DMS 273 treated with DMSO at 0.1 percent for 48 hours (cell line): Measurements from ENCODE around the gene SETD1B.
A peak's percentile ranks its signal among the peaks of the same experiment; 100 is the strongest.
"Not testable (repeated sequence)": the region's sequence is repeated elsewhere in the genome, so short reads cannot be mapped to it uniquely, and the experiment has no call there.

Experiments
- DNase-seq: peaks from one replicate; lab custom pipeline; 2025; lab: John Stamatoyannopoulos, UW

Gene SETD1B

DNA sequence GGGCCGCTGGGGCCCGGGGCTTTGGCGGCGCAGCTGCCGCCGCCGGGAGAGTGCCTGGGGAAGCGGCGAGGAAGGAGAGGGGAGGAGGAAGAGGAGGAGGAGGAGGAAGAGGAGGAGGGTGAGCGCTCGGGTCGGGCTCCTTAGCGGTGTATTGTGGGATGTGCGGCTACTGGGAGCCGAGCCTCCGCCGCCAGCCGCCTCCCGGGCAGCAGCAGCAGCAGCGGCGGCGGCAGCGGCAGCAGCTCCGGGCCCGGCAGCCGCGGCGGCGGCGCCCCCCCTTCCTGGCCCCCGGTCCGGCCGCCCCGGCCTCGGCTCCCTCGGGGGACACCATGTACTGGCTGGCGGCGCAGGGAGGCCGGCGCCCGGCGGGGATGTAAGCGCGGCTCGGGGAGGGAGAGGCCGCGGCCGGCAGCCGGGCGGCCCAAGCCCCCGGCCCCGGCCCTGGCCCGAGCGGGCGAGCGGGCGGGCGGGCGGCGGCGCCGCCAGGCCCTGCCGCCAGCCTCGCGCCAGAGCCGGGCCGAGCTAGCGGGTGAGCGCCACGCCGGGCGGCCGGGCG lies at the start of gene SETD1B:
SETD1B (plus strand) TSS at position 149 of the 556 bp plus-strand sequence. CDS start 729 bp downstream, outside the sequence.
- no peak for DNase-seq

GRCh38 chr12:121754836-121755235 lies 49.0 kb upstream of the SETD1B start:
- DNase-seq, result no peak

DNA sequence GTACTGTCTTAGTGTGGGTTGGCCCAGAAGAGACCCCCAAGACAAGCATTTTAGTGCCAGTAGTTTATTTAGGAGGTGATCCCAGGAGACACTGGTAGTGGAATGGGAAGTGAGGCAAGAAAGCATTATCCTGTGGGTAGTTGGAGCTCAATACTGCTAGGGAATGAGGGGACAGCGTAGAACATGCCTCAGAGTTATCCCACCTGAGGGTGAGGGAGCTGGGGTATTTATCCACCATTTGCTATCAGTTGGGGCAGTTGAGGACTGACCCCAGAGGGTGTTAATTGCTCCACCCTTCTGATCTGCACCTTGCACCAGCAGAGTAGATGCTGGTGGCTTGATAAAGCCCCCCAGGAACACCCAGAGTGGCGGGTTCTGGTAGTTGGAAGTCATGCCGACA lies 48.2 kb upstream of the SETD1B start:
- no peak for DNase-seq

GRCh38 chr12:121758536-121758935 lies 45.3 kb upstream of the SETD1B start:
- DNase-seq, result not testable (repeated sequence)

- DNase-seq, result no peak
Measured at GRCh38 chr12:121762269-121762668, 41.5 kb upstream of the SETD1B start.

DNA sequence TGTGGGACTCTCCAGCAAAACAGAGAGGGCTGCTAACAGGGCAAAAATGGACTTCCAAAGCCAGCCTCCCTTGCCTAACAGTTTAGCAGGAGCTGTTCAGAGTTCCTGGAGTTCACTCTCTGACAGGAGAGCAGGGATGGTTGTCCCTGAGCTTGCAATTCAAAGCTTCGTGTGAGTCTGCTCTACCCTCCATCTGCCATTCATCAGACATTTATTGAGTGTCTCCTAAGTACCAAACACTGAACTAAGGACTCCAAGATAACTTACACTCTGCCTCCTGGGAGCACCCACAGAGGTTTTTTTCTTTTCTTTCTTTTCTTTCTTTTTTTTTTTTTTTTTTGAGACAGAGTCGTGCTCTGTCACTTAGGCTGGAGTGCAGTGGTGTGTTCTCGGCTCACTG lies 39.0 kb upstream of the SETD1B start:
- no peak for DNase-seq

GRCh38 chr12:121765573-121765972 lies 38.2 kb upstream of the SETD1B start:
- DNase-seq, result peak; percentile 72

- DNase-seq, result peak; percentile 54
Measured at GRCh38 chr12:121766290-121767039, 37.3 kb upstream of the SETD1B start.

DNA sequence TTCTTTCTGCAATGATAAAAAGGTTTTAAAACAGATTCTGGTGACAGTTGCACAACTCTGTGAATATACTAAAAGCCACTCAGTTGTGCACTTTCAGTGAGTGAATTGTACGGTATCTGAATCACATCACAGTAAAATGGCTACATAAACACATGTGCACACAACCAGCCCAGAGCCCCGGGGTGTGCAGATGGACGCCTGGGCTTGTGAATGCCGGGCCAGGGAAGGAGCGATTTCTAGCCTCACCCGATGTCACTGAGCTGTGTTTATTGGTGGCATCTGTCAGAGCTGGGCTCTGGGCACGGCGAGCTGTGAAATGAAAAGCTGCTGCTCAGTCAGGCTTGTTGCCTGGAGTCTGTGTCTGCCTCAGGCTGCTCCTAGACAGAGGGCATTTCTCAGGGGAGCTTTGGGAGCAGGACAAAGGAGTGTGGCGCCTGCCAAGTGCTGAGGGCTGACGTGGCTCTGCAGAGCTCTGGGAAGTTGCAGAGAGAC lies 36.2 kb upstream of the SETD1B start:
- peak; percentile 79 for DNase-seq

GRCh38 chr12:121769297-121769830 lies 34.4 kb upstream of the SETD1B start:
- DNase-seq, result no peak

DNA sequence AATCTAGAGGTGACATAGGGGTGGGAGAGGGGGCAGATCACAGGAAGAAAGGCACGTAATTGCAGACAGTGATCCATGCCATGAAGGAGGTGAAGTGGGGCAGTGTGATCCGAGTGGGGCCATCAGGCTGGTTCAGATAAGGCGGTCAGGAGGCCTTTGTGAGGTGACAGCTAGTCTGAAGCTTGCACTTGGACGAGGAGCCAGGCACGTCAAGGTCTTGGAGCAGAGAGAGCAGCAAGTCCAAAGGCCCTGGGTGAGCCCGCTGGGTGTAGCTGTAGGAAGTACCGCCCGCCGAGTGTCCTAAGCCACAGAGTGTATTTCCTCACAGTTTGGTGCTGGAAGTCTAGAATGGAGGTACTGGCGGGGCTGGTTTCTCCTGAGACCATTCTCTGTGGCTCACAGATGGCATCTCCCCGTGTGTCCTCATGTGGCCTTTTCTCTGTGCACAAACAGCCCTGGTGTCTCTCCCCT lies 33.9 kb upstream of the SETD1B start:
- DNase-seq, result no peak

DNA sequence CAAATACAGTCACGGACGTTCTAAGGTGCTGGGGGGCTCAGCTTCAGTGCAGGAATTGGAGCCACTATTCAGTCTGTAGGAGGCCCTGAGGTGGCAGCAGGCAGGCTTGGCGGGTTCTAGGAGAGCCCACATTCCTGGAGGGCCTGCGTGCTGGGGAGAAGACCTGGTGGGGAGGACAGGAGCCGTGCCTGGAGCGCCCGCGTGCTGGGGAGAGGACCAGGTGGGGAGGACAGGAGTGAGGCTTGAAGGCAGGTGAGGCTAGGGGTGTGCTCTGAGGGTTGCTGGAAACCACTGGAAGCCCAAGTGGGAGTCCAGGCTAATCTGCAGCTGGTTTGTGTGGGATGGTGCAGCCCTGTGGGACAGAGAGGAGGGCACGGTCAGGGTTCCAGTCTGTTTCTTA lies 33.4 kb upstream of the SETD1B start:
- DNase-seq, result no peak

- DNase-seq, result no peak
Measured at GRCh38 chr12:121770813-121771625, 32.8 kb upstream of the SETD1B start.

DNA sequence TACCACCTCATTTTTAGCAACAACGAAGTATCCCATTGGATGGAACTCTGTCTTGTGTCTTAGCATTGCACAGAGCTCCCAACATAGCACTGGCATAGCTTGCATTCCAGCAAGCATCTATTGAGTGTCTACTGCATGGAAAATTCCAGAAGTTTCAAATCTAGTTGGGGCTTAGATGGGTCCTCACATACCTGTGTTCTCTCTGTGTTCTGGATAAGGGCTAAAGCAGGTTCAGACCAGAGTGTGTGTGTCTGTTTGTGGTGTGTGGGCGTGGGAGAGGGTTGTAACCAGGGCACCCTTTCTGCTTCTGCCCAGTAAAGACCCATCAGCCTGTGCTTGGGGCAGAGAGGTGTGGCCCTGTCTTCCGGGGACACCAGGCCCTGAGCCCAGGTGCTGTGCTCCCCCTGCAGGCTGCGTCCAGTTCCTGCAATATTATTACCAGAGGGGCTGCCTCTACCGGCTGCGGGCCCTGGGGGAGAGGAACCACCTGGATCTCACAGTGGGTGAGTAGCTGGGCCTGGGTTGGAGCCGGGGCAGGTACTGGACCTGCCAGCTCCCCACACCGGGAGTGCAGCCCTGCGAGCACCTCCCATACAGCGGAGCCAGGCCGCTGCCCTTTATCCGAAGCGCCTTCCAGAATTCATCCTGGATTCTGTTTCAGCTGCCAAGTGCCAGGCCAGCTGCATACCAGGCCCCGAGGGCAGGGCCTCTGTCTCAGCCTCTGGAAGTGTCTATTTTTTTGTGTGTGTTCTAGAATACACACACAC lies 30.6 kb upstream of the SETD1B start:
- no peak for DNase-seq

- no peak for DNase-seq
Measured at GRCh38 chr12:121774968-121775474, 28.8 kb upstream of the SETD1B start.

DNA sequence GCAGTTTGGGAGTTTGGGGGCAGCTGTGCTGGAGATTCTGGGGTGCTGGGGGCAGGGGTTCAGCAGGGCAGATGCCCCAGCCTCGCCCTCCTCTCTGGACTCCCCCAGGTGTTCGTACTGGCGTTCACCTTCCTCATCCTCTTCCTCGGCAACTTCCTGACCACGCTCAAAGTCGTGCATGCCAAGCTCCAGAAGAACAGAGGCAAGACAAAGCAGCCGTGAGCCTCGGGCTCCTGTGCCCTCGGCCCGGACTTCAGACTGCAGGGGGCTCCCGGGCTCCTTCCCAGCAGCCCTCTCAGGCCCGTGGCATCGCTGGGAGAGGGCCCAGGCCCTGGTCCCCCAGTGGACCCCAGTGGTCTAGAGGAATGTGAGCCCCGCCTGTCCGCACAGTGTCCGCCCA lies 28.3 kb upstream of the SETD1B start:
- DNase-seq, result no peak

DNA sequence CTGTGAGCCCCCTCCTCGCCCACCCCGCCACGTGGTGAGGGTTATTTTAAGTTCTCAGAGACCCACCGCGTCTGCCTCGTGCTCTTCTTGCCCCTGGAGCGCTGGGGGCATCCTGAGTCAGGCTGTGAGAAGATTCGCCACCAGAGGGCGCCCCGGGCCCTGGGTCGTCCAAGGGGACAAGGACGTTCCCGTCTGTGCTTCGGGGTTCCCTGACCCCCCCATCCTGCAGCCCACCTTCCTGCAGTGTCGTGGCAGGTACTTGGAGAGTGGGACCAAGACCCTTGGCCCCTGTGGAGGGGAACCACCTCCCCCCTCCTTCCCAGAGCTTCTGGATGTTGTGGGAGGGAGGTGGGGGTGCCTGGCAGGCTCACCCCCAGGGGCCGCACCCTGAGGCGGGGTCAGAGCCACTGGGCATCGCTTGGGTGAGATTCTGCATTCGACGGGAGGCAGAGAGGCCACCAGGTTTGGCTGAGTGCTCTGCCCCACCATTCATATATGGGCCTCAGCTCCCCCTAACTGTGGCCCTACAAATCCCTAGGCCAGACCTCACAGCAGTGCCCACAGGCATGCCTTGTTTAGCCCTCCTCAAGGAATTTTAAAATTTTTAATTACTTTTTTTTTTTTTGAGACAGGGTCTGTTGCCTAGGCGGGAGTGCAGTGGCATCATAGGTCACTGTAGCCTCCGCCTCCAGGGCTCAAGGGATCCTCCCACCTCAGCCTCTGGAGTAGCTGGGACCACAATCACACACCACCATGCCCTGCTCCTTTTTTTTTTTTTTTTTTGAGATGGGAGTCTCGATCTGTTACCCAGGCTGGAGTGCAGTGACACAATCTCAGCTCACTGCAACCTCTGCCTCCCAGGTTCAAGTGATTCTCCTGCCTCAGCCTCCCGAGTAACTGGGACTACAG lies 27.4 kb upstream of the SETD1B start:
- no peak for DNase-seq

GRCh38 chr12:121778567-121779421 lies 25.0 kb upstream of the SETD1B start:
- no peak for DNase-seq

DNA sequence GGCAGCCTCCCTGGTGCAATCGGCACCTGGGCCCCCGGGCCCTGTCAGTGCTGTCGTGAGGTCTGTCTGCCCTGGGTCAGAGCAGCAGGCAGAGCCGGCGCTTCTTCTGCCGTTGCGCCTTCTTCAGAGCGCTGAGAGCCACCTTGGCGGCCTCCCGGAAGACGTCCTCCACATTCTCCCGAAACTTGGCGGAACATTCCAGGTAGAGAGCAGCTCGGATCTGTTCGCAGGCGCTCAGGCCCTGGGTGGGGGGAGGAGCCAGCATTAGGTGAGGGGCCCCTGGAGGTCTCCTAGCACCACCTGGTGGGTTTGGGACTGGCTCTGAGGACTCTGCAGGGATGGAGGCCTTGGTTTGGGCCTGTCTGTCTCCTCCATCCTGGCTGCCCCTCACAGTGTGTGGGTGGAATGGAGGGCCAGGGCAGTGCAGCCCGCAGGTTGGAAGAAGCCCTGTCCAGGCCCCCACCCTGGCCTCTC lies 24.4 kb upstream of the SETD1B start:
- DNase-seq, result no peak
